HepG2 (cell line): ENCODE measurements around the gene PDIA5. TPM values are rescaled to one million over a fixed set of nuclear protein-coding genes. Genes with fewer than 3 reads are reported as not detected.

Experiments
- ATAC-seq: fragments of 200-7000 bp; cut with Tn5 transposase; 3 replicates; pipeline ENCODE4 v1.9.1; 2020; ENCODE audit warnings: mild to moderate bottlenecking, moderate library complexity
- Bru-seq: library from RNA; stranded (reverse); fragments of 400-500 nt; gene quantifications from one replicate; lab custom pipeline; 2021; lab: Mats Ljungman, UMichigan
- BruChase-seq, 2 experiments: library from RNA; stranded (reverse); fragments of 400-500 nt; gene quantifications; one replicate each; lab custom pipeline; 2021; lab: Mats Ljungman, UMichigan
- BruUV-seq: library from RNA; stranded (reverse); fragments of 400-500 nt; replicated peaks from 2 replicates; lab custom pipeline; 2021; lab: Mats Ljungman, UMichigan
- CTCF ChIA-PET: fragments of 300-600 bp; formaldehyde crosslinking; extraction: SDS; loops from one replicate; lab custom pipeline; 2021; ENCODE audit warnings: low total read pairs, inconsistent platforms, low intra/inter-chr PET ratio; lab: Yijun Ruan, JAX
- POLR2A ChIA-PET: fragments of 350-600 bp; sonication (Branson Sonifier 250); formaldehyde crosslinking; loops from one replicate; lab custom pipeline; 2020; ENCODE audit warnings: antibody characterized with exemption, inconsistent platforms; lab: Yijun Ruan, JAX
- DNase-seq: peaks from one replicate; pipeline ENCODE4 v3.0.0-alpha.2; 2015; ENCODE audit warnings: low spot score
- FAIRE-seq: peaks from 3 replicates; lab custom pipeline; 2011; peaks lifted over from hg19 to GRCh38; lab: Jason Lieb, UNC
- H2AFZ ChIP-seq: one replicate; pipeline ENCODE4 v1.6.1; 2011; ENCODE audit warnings: low read length, inconsistent platforms
- H3K27ac ChIP-seq: fragments of 300-600 bp; 3 replicates; pipeline ENCODE4 v1.8.0; 2011; ENCODE audit warnings: mixed run types, mild to moderate bottlenecking, mixed read lengths, low read length, inconsistent platforms; ENCODE audit not compliant: insufficient read depth; ENCODE audit errors: extremely low read length
- H3K27me3 ChIP-seq, 2 experiments: fragments of 200-600 bp in 1 of 2; 2 replicates in 1 of 2; 3 replicates in 1 of 2; pipeline versions ENCODE4 v1.6.0 to v1.8.0; 2011; ENCODE audit warnings: low read length in 2 of 2, mild to moderate bottlenecking in 2 of 2, moderate library complexity in 2 of 2, inconsistent platforms in 1 of 2; ENCODE audit not compliant: insufficient read depth in 2 of 2, control insufficient read depth in 1 of 2
- H3K36me3 ChIP-seq, 2 experiments: fragments of 200-600 bp in 1 of 2; replicated peaks in 1 of 2; 2 replicates in 1 of 2; 3 replicates in 1 of 2; pipeline versions ENCODE4 v1.5.1 to v1.8.0; 2011; ENCODE audit warnings: low read length in 2 of 2, inconsistent platforms in 1 of 2; ENCODE audit not compliant: insufficient read depth in 2 of 2, control insufficient read depth in 1 of 2
- H3K4me1 ChIP-seq: 2 replicates; pipeline ENCODE4 v1.5.1; 2012; ENCODE audit warnings: low read length, inconsistent platforms; ENCODE audit not compliant: insufficient read depth
- H3K4me2 ChIP-seq: 2 replicates; pipeline ENCODE4 v1.6.0; 2011; ENCODE audit warnings: low read depth, low read length, inconsistent platforms
- H3K4me3 ChIP-seq, 3 experiments: fragments of 200-600 bp in 1 of 3; sonication (generic), shearing (Covaris generic) in 1 of 3; replicated peaks in 1 of 3; 2 replicates each; pipeline ENCODE4 v1.5.1; 2011 to 2016; ENCODE audit warnings: low read length in 3 of 3, inconsistent platforms in 2 of 3, low read depth in 2 of 3, mild to moderate bottlenecking in 2 of 3, control low read depth in 1 of 3, mixed read lengths in 1 of 3; ENCODE audit not compliant: insufficient read depth in 1 of 3
- H3K79me2 ChIP-seq: one replicate; pipeline ENCODE4 v1.6.1; 2011; ENCODE audit warnings: low read length, inconsistent platforms; ENCODE audit not compliant: insufficient read depth
- H3K9ac ChIP-seq: 2 replicates; pipeline ENCODE4 v1.6.0; 2011; ENCODE audit warnings: mild to moderate bottlenecking, low read depth, low read length, inconsistent platforms; ENCODE audit not compliant: insufficient read depth
- H3K9me3 ChIP-seq: 2 replicates; pipeline ENCODE4 v1.5.1; 2012; ENCODE audit warnings: mild to moderate bottlenecking, low read length
- H4K20me1 ChIP-seq: 2 replicates; pipeline ENCODE4 v1.6.0; 2011; ENCODE audit warnings: inconsistent platforms, mild to moderate bottlenecking, low read length, moderate library complexity; ENCODE audit not compliant: insufficient read depth
- AHDC1 ChIP-seq: sonication (generic); formaldehyde crosslinking; IDR thresholded peaks from 2 replicates; pipeline ENCODE4 v1.5.1; 2020; ENCODE audit warnings: mild to moderate bottlenecking, missing genetic modification reagents, borderline replicate concordance
- NFE2L2 ChIP-seq: fragments of 150-350 bp; IDR thresholded peaks from 2 replicates; pipeline ENCODE4 v1.6.1; 2014; ENCODE audit warnings: low read length
- PHF8 ChIP-seq: sonication (generic); formaldehyde crosslinking; IDR thresholded peaks from 2 replicates; pipeline ENCODE4 v1.5.0; 2020; ENCODE audit warnings: missing genetic modification reagents
- SATB2 ChIP-seq: sonication (generic); formaldehyde crosslinking; IDR thresholded peaks from 2 replicates; pipeline ENCODE4 v1.5.0; 2020; ENCODE audit warnings: missing genetic modification reagents
- SRY ChIP-seq: sonication (generic); formaldehyde crosslinking; IDR thresholded peaks from 2 replicates; pipeline ENCODE4 v1.8.0; 2022; ENCODE audit warnings: mild to moderate bottlenecking, missing genetic modification reagents
- TBX3 ChIP-seq: fragments of 450-650 bp; IDR thresholded peaks from 2 replicates; pipeline ENCODE4 v1.6.1; 2017; ENCODE audit warnings: antibody characterized with exemption, mild to moderate bottlenecking, inconsistent platforms, borderline replicate concordance
- TEF ChIP-seq: sonication (generic); formaldehyde crosslinking; IDR thresholded peaks from 2 replicates; pipeline ENCODE4 v1.5.0; 2020; ENCODE audit warnings: missing genetic modification reagents
- ZFP41 ChIP-seq: sonication (generic); formaldehyde crosslinking; IDR thresholded peaks from 2 replicates; pipeline ENCODE4 v1.4.0; 2020; ENCODE audit warnings: mild to moderate bottlenecking, missing genetic modification reagents, borderline replicate concordance
- ZFP62 ChIP-seq: sonication (generic); formaldehyde crosslinking; IDR thresholded peaks from 2 replicates; pipeline ENCODE4 v1.4.0; 2020; ENCODE audit warnings: missing genetic modification reagents
- ZNF350 ChIP-seq: sonication (generic); formaldehyde crosslinking; IDR thresholded peaks from 2 replicates; pipeline ENCODE4 v1.4.0; 2020; ENCODE audit warnings: mild to moderate bottlenecking, low read depth, missing genetic modification reagents, borderline replicate concordance
- WGBS: methylation state at CpG from one replicate; pipeline ENCODE4 v1.1.6; 2017; ENCODE audit warnings: low lambda C conversion rate; 5-methylcytosine and 5-hydroxymethylcytosine counted together
- in situ Hi-C: cut with HindIII; loops from 2 replicates; pipeline ENCODE4 v1.10.0; 2017; ENCODE audit warnings: low pct_unique_long_range_greater_than_20kb; ENCODE audit not compliant: extremely low pct_ligation_motif_present
- intact Hi-C: fragments of 100-400 bp; cut with micrococcal nuclease; formaldehyde crosslinking; loops from one replicate; pipeline ENCODE4 v1.10.0; 2022; ENCODE audit not compliant: unreplicated experiment
- long read RNA-seq, 2 experiments: library from RNA in 1 of 2; library from polyadenylated mRNA in 1 of 2; stranded (forward) in 1 of 2; unstranded in 1 of 2; transcript quantifications; one replicate each; pipeline ENCODE4 v2.0.0, GENCODE V29; 2019 to 2022
- polyA minus RNA-seq, 3 experiments: library from RNA; depleted of rRNA, polyadenylated mRNA; stranded (reverse); fragments of >200 nt; gene quantifications; 2 replicates each; pipeline ENCODE4 v1.2.3, GENCODE V29; 2011; ENCODE audit warnings: low replicate concordance in 1 of 3
- polyA plus RNA-seq, 8 experiments: library from polyadenylated mRNA; depleted of rRNA in 3 of 8; stranded (reverse) in 7 of 8; unstranded in 1 of 8; fragments of >200 nt; fragmentation: Illumina TruSeq in 4 of 8; extraction: Trizol in 4 of 8; gene quantifications; 2 replicates each; pipeline versions ENCODE4 v1.2.1 to v1.2.3, GENCODE V29; 2011 to 2016; ENCODE audit warnings: low read depth in 4 of 8, missing spikeins in 1 of 8, mixed read lengths in 1 of 8; ENCODE audit not compliant: insufficient read depth in 1 of 8
- total RNA-seq, 5 experiments: library from RNA; depleted of rRNA; stranded (reverse); fragments of >200 nt; fragmentation: Illumina TruSeq; extraction: Trizol; gene quantifications; 2 replicates each; pipeline ENCODE4 v1.2.3, GENCODE V29; 2016; ENCODE audit warnings: low read depth in 1 of 5

Gene PDIA5
- total RNA-seq (2016; rRNA removed; fragmentation: Illumina TruSeq; extraction: Trizol), result 19.5 and 51.3 TPM in 2 replicates
- total RNA-seq (2016; cell fraction: cytosol; rRNA removed; fragmentation: Illumina TruSeq; extraction: Trizol; ENCODE audit: low read depth), result 13.0 and 13.1 TPM in 2 replicates
- 19.8 and 48.1 TPM in 2 replicates for total RNA-seq (2016; cell fraction: insoluble cytoplasmic fraction; rRNA removed; fragmentation: Illumina TruSeq; extraction: Trizol)
- total RNA-seq (2016; cell fraction: membrane; rRNA removed; fragmentation: Illumina TruSeq; extraction: Trizol), result 12.9 and 15.5 TPM in 2 replicates
- 46.1 and 55.1 TPM in 2 replicates for total RNA-seq (2016; cell fraction: nucleus; rRNA removed; fragmentation: Illumina TruSeq; extraction: Trizol)
- polyA plus RNA-seq (2011; rRNA removed), result 65.3 and 74.3 TPM in 2 replicates
- polyA plus RNA-seq (2011; cell fraction: cytosol; rRNA removed), result 68.0 and 77.8 TPM in 2 replicates
- 56.4 and 59.5 TPM in 2 replicates for polyA plus RNA-seq (2011; cell fraction: nucleus; rRNA removed)
- polyA plus RNA-seq (2012), result 60.1 and 65.8 TPM in 2 replicates
- 9.4 and 9.5 TPM in 2 replicates for polyA plus RNA-seq (2016; cell fraction: cytosol; fragmentation: Illumina TruSeq; extraction: Trizol; ENCODE audit: low read depth)
- 26.4 and 30.6 TPM in 2 replicates for polyA plus RNA-seq (2016; cell fraction: insoluble cytoplasmic fraction; fragmentation: Illumina TruSeq; extraction: Trizol; ENCODE audit: low read depth)
- polyA plus RNA-seq (2016; cell fraction: membrane; fragmentation: Illumina TruSeq; extraction: Trizol; ENCODE audit: low read depth), result 13.4 and 13.9 TPM in 2 replicates
- polyA plus RNA-seq (2016; cell fraction: nucleus; fragmentation: Illumina TruSeq; extraction: Trizol; ENCODE audit: insufficient read depth, low read depth), result 125 and 129 TPM in 2 replicates
- 15.2 and 37.2 TPM in 2 replicates for polyA minus RNA-seq (2011; rRNA and poly(A)+ RNA removed; ENCODE audit: low replicate concordance)
- polyA minus RNA-seq (2011; cell fraction: cytosol; rRNA and poly(A)+ RNA removed), result 23.6 and 33.0 TPM in 2 replicates
- 37.1 and 44.5 TPM in 2 replicates for polyA minus RNA-seq (2011; cell fraction: nucleus; rRNA and poly(A)+ RNA removed)
- Bru-seq, nascent RNA, result percentile 84 among the genes with signal in this experiment
- percentile 73 among the genes with signal in this experiment for BruChase-seq, experiment 1, labeled RNA remaining after a 6-hour chase
- percentile 82 among the genes with signal in this experiment for BruChase-seq, experiment 2, labeled RNA remaining after a 2-hour chase
- long read RNA-seq, experiment 1, transcript PDIA5-201 (17 exons, 1,799 nt), result major isoform, 102 of 129 reads
- long read RNA-seq, experiment 1, partial matches to known transcripts, result 16 of 129 reads
- long read RNA-seq, experiment 1, other reads (novel, unspliced or antisense), result 11 of 129 reads
- long read RNA-seq, experiment 2, transcript PDIA5-201 (17 exons, 1,799 nt), result major isoform, 102 of 177 reads
- long read RNA-seq, experiment 2, partial matches to known transcripts, result 32 of 177 reads
- long read RNA-seq, experiment 2, other reads (novel, unspliced or antisense), result 43 of 177 reads

DNA sequence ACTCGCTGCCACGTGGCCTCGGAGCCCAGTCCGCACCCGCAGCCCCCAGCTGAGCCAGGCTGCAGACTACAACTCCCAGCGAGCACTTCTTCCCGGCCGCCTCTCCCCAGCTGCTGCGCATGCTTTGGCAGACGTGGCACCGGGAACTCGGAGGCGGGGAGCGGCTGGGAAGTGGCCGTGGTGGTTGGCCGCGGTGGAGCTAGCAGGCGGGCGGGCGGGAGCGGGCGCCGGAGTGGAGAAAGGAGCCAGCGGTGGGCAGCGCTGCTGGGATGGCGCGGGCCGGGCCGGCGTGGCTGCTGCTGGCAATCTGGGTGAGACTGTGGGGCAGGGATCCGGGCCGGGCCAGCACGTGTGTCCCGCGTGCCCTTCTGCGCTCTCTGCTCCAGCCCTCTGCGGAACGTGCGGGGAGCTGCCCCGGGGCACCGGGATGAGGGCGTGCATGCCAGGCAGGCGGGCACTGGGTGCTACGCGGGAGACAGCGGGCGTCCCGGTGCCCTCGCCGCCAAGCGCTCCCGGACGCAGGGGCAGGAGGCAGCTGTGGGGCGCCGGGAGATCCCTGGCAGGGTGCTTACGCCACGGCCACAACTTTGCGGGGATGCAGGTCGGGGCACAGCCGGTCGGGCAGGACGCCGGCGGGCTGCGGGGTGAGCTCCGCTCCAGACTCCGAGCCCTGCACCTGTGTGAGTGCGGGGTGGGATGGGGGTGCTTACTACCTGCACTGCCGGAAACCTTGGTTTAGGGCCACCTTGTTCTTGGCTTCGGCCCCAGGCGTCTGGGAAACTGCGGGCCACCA, at the start of gene PDIA5:
Gene PDIA5, plus strand, starts transcription at position 130 of the 793 bp plus-strand sequence. Its CDS starts 140 bp downstream, at position 270.
- FAIRE-seq, result no peak
- Histone ChIP-seq H3K79me2 (peaks cover 50% of the 10 kb centered on the region), H3K4me3 (peak within 1 kb of the TSS; percentile 76 to 95 (median 92)), H3K4me1 (peaks cover 32% of the 10 kb centered on the region), H4K20me1 (peaks cover 30% of the 10 kb centered on the region), H3K9ac (peak within 1 kb of the TSS; percentile 96), H3K27ac (peak within 1 kb of the TSS; percentile 68), H3K9me3 (no peaks in the 10 kb centered on the region), H2AFZ (peak within 1 kb of the TSS; percentile 24), H3K4me2 (peak within 1 kb of the TSS; percentile 88), H3K36me3 (no peaks in the 10 kb centered on the region), H3K27me3 (peaks cover 0 to 11% of the 10 kb centered on the region in 2 experiments; a peak in 1 of 5 replicates)
- DNase-seq, result peak; percentile 84
- BruUV-seq, result no TSS peak
- peak; percentile 88 for ATAC-seq
- POLR2A ChIA-PET, result interaction anchor here (1.5 to 3.0 kb wide), 3 partner anchors 18 to 135 kb away, joined by 6 to 19 read pairs (median 10); partner anchors contain the start of gene SEC22A
- intact Hi-C loops (loop anchor here (5.0 kb wide), 1 partner anchor 75 kb away; no protein-coding TSS in a partner anchor), in situ Hi-C loops (no loop called here)
- under 1% methylated on average over 23 of the region's 72 CpGs for WGBS
- CTCF ChIA-PET, result no interaction called here
- TF ChIP-seq SATB2 (CRISPR knock-in tag) (no peak), PHF8 (CRISPR knock-in tag) (peak; percentile 90), AHDC1 (no peak), ZNF350 (peak; percentile 87; the same call in 1 of the 2 replicates), TEF (CRISPR knock-in tag) (peak; percentile 32; the same call in 1 of the 2 replicates), ZFP62 (CRISPR knock-in tag) (no peak), SRY (0 out of 2 replicates have a peak, but pooled peaks have one; percentile 68), TBX3 (no peak), NFE2L2 (no peak), ZFP41 (CRISPR knock-in tag) (no peak)
